Measurements from ENCODE around the gene PLPP3. TPM values are rescaled to one million over a fixed set of nuclear protein-coding genes. Genes with fewer than 3 reads are reported as not detected.

PLPP3 gene
- total RNA-seq, 2 donors from 2014 or later, result 83.1 to 94.1 TPM

DNA sequence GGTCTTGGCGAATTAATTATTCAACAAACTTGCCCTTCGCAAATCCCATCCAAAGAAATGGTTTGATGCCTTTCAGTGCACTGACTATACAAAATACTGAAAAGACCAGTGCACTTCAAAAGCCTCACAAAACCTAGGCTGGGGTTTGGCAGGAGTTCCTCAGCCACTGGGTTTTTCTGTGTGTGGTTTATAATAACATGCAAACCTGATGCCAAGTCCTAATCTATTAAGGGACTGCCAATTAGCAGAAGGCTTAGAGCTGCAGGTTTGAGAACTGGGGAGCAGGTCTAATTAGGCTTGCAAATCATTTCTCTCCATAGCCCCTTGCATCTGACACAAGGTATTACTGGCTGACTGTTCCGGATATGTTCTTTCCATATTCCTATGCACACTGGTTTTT lies 27.7 kb downstream of the PLPP3 start:
- TF ChIP-seq, protein P1, sequence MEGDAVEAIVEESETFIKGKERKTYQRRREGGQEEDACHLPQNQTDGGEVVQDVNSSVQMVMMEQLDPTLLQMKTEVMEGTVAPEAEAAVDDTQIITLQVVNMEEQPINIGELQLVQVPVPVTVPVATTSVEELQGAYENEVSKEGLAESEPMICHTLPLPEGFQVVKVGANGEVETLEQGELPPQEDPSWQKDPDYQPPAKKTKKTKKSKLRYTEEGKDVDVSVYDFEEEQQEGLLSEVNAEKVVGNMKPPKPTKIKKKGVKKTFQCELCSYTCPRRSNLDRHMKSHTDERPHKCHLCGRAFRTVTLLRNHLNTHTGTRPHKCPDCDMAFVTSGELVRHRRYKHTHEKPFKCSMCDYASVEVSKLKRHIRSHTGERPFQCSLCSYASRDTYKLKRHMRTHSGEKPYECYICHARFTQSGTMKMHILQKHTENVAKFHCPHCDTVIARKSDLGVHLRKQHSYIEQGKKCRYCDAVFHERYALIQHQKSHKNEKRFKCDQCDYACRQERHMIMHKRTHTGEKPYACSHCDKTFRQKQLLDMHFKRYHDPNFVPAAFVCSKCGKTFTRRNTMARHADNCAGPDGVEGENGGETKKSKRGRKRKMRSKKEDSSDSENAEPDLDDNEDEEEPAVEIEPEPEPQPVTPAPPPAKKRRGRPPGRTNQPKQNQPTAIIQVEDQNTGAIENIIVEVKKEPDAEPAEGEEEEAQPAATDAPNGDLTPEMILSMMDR (IDR thresholded peaks at IDR 0.05), result no peak
- DNase-seq (ENCODE audit: low spot score), result no peak
- Histone ChIP-seq H3K27me3 (no peaks in the 10 kb centered on the region), H3K36me3 (no peaks in the 10 kb centered on the region), H3K4me3 (no peak overlapping the region), H3K9me3 (no peaks in the 10 kb centered on the region), H3K27ac (peak overlapping the region; percentile 43 to 59), H3K4me1 (peaks cover 0 to 83% of the 10 kb centered on the region in 2 donors)

DNA sequence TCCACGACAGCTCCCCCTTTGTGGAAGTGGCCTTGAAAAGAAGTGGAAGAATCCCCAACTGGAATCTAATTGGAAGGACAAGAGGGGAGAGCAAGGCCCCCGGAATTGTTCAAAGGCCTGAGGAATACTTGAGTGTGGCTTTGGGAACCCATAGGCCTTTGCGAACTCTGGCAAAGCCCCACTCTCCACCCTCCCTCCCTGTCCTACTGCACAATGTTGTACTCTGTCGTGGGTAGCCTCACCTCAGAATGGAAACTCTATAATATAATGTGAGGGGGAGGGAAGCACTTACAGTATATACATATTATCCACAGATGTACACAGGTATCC lies 28.5 kb downstream of the PLPP3 start:
- peak overlapping the region; percentile 43 to 80 for H3K27ac ChIP-seq
- peaks cover 0 to 85% of the 10 kb centered on the region in 2 donors for H3K4me1 ChIP-seq
- H3K9me3 ChIP-seq, result no peaks in the 10 kb centered on the region
- no peak for DNase-seq (ENCODE audit: low spot score)
- TF ChIP-seq, protein P1 (IDR thresholded peaks at IDR 0.05), result no peak
- no peaks in the 10 kb centered on the region for H3K36me3 ChIP-seq
- no peaks in the 10 kb centered on the region for H3K27me3 ChIP-seq
- H3K4me3 ChIP-seq, result no peak overlapping the region

DNA sequence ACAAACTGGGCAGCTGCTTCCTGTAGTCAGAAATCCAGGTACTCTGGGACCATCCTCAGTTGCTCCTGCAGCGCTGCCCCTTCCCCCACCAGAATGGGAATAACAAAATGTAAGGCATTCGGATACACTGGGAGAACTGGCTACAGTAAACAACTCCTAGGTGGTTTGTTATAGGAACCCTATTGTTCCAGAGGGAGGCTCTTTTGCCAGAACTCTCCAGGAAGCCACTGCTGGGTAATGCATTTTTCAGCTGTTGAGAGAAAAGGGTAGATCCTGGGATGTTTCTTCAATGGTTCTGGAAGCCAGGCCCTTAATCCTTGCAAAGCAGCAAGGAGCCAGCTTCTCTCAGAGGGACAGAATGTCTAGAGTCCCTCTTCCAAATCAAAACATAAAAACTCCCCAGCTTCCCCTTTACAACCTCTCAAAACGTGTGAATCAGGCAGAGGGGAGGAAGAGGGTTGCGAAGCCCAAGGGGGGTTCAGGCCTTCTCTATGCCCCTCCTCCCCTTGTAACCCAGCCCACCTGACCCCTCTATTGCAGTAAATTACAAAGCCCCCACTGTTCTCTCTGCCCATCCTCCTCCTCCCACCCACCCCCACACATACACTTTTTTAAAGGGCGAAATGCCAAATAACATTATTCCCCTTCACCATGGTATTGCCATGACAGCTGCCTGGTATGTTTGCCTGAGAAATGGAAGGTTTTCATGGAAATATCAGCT lies 29.1 kb downstream of the PLPP3 start:
- no peaks in the 10 kb centered on the region for H3K9me3 ChIP-seq
- H3K27me3 ChIP-seq, result no peaks in the 10 kb centered on the region
- TF ChIP-seq, protein P1 (IDR thresholded peaks at IDR 0.05), result no peak
- no peaks in the 10 kb centered on the region for H3K36me3 ChIP-seq
- peak overlapping the region; percentile 43 to 80 for H3K27ac ChIP-seq
- peaks cover 0 to 85% of the 10 kb centered on the region in 2 donors for H3K4me1 ChIP-seq
- H3K4me3 ChIP-seq, result no peak overlapping the region
- no peak for DNase-seq (ENCODE audit: low spot score)

DNA sequence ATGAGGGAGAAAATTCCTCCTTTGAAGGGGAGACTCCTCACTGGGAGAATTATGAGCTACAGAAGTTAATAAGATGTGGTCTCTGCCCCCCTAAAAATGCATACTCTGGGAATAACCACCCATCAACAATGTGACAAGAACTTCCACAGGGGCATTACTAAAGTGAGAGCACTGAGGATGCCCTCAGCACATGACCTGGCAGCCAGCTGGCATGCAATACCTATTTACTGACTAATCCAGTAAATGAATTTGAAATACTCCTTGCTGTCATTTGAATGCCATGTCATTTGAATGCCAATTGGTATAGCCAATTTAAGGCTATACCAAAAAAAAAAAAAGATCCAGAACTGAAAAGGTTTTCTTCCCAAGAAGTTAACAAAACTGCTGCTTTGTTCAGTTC lies 30.8 kb downstream of the PLPP3 start:
- DNase-seq (ENCODE audit: low spot score), result no peak
- Histone ChIP-seq H3K36me3 (no peaks in the 10 kb centered on the region), H3K4me1 (peaks cover 0 to 89% of the 10 kb centered on the region in 2 donors), H3K27me3 (no peaks in the 10 kb centered on the region), H3K9me3 (no peaks in the 10 kb centered on the region), H3K27ac (peak overlapping the region; percentile 66 to 80), H3K4me3 (no peak overlapping the region)
- TF ChIP-seq, protein P1 (IDR thresholded peaks at IDR 0.05), result no peak

DNA sequence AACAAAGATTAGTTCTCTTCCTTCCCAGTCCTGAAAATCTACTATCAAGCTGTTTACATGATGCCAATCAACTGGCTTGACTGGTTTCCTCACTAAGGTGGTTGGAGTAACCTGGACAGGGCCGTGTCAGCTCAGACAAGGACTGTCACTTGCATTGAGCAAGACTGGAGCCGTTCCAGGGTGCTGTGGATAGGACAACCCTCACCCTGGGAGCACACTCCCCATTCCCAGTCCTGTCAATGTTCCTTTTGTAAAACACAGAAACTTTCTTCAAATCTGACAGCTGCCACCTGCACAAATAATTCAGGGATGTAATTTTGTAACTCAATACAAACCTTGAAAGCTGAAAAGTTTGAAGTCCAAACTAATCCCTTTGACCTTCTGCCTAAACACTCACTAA lies 31.4 kb downstream of the PLPP3 start:
- TF ChIP-seq, protein P1 (IDR thresholded peaks at IDR 0.05), result no peak
- no peak overlapping the region for H3K4me3 ChIP-seq
- DNase-seq (ENCODE audit: low spot score), result no peak
- peak overlapping the region; percentile 66 to 80 for H3K27ac ChIP-seq
- H3K36me3 ChIP-seq, result no peaks in the 10 kb centered on the region
- H3K27me3 ChIP-seq, result no peaks in the 10 kb centered on the region
- H3K9me3 ChIP-seq, result no peaks in the 10 kb centered on the region
- peaks cover 0 to 83% of the 10 kb centered on the region in 2 donors for H3K4me1 ChIP-seq

DNA sequence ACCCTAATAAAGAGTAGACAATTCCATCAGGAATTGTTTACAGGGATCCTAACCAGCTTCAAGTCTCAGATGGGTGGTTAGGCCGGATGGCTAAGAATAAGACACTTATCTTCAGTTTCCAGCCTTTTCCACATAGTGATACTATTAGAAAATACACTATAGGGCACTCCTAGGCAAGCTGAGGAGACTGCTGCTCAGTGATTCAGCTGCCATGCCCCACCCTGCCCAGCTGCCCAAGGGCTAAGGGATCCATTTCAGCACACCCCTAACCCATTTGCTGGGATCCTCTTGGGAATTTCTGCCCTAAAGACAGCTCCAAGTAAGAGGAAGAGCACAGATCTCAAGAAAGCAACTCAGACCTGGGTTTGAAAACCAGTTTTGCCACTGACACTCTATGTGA lies 31.9 kb downstream of the PLPP3 start:
- DNase-seq (ENCODE audit: low spot score), result no peak
- H3K9me3 ChIP-seq, result no peaks in the 10 kb centered on the region
- TF ChIP-seq, protein P1 (IDR thresholded peaks at IDR 0.05), result no peak
- H3K27me3 ChIP-seq, result no peaks in the 10 kb centered on the region
- peaks cover 0 to 78% of the 10 kb centered on the region in 2 donors for H3K4me1 ChIP-seq
- H3K36me3 ChIP-seq, result no peaks in the 10 kb centered on the region
- H3K27ac ChIP-seq, result peak overlapping the region; percentile 66 to 80
- no peak overlapping the region for H3K4me3 ChIP-seq

Data from right atrium auricular region (tissue), 2 donors.